ENCODE measurements around the gene GATA6. TPM values are rescaled to one million over a fixed set of nuclear protein-coding genes. Genes with fewer than 3 reads are reported as not detected.

Gene GATA6
- total RNA-seq, 1 donor from 2014 or later: 89.3 TPM

- intact Hi-C loops (cut with DNase I): no loop called here
- Histone ChIP-seq H3K4me3 (peak overlapping the region; percentile 89 to 90), H3K27me3 (no peaks in the 10 kb centered on the region)
Measured at GRCh38 chr18:22170421-22171257, 1.2 kb downstream of the GATA6 start.

GRCh38 chr18:22171258-22172119 is 2.1 kb downstream of the GATA6 start:
- intact Hi-C loops (cut with DNase I): no loop called here
- Histone ChIP-seq H3K27me3 (no peaks in the 10 kb centered on the region), H3K4me1 (peaks cover 0 to 2% of the 10 kb centered on the region in 2 donors), H3K36me3 (peaks cover 5 to 15% of the 10 kb centered on the region in 2 donors), H3K9me3 (no peaks in the 10 kb centered on the region), H3K4me3 (peak overlapping the region; percentile 89 to 90), H3K27ac (peak overlapping the region; percentile 98 to 99)
- no peak for TF ChIP-seq CTCF (IDR thresholded peaks at IDR 0.05)
- DNase-seq (ENCODE audit: low spot score in 2 of 2): no peak

More at GRCh38 chr18:22170421-22171257, 1.2 kb downstream of the GATA6 start:
- Histone ChIP-seq H3K27ac (peak overlapping the region; percentile 98 to 99), H3K4me1 (peaks cover 0 to 2% of the 10 kb centered on the region in 2 donors), H3K9me3 (no peaks in the 10 kb centered on the region), H3K36me3 (peaks cover 5 to 15% of the 10 kb centered on the region in 2 donors)
- TF ChIP-seq CTCF (IDR thresholded peaks at IDR 0.05): no peak
- peak in 1 of 2 donors; percentile 78 for DNase-seq (ENCODE audit: low spot score in 2 of 2)

GRCh38 chr18:22172120-22172582 is 2.8 kb downstream of the GATA6 start:
- intact Hi-C loops (cut with DNase I): no loop called here
- Histone ChIP-seq H3K4me1 (peaks cover 0 to 2% of the 10 kb centered on the region in 2 donors), H3K27ac (peak overlapping the region; percentile 90 to 99), H3K4me3 (peak overlapping the region; percentile 89 to 90), H3K27me3 (no peaks in the 10 kb centered on the region), H3K36me3 (peaks cover 10 to 17% of the 10 kb centered on the region in 2 donors), H3K9me3 (no peaks in the 10 kb centered on the region)
- no peak for DNase-seq (ENCODE audit: low spot score in 2 of 2)
- TF ChIP-seq CTCF (IDR thresholded peaks at IDR 0.05): no peak

- H3K4me3 ChIP-seq: peak overlapping the region; percentile 89 to 90
- intact Hi-C loops (cut with DNase I): no loop called here
Measured at GRCh38 chr18:22172594-22173049, 3.2 kb downstream of the GATA6 start.

More at GRCh38 chr18:22172594-22173049, 3.2 kb downstream of the GATA6 start:
- no peak for TF ChIP-seq CTCF (IDR thresholded peaks at IDR 0.05)
- no peaks in the 10 kb centered on the region for H3K9me3 ChIP-seq
- DNase-seq (ENCODE audit: low spot score in 2 of 2): no peak
- H3K27ac ChIP-seq: peak overlapping the region; percentile 90 to 99
- peaks cover 0 to 2% of the 10 kb centered on the region in 2 donors for H3K4me1 ChIP-seq
- no peaks in the 10 kb centered on the region for H3K27me3 ChIP-seq
- peaks cover 10 to 18% of the 10 kb centered on the region in 2 donors for H3K36me3 ChIP-seq

Data from ascending aorta (tissue), 2 donors.